WERI-Rb-1 (cell line): Measurements from ENCODE around the gene PRDM11.

Source experiments
- DNase-seq: peaks from one replicate; pipeline ENCODE4 v3.0.0-alpha.2; 2020
- H3K27ac ChIP-seq: fragments of 250-450 bp; sonication (Bioruptor Pico); 2 replicates; pipeline ENCODE4 v1.5.1; 2020; ENCODE audit warnings: mild to moderate bottlenecking, moderate library complexity
- H3K27me3 ChIP-seq: fragments of 250-450 bp; sonication (Bioruptor Pico); 2 replicates; pipeline ENCODE4 v1.5.1; 2021; ENCODE audit warnings: mild to moderate bottlenecking, low read depth, moderate library complexity; ENCODE audit not compliant: insufficient read depth, severe bottlenecking
- H3K36me3 ChIP-seq: fragments of 250-450 bp; sonication (Bioruptor Pico); 2 replicates; pipeline ENCODE4 v1.5.1; 2020; ENCODE audit warnings: mild to moderate bottlenecking, moderate library complexity
- H3K4me3 ChIP-seq: 2 replicates; pipeline ENCODE4 v1.5.1; 2011; ENCODE audit warnings: low read depth, mild to moderate bottlenecking, control low read depth, low read length
- H3K9me3 ChIP-seq: fragments of 250-450 bp; sonication (Bioruptor Pico); 2 replicates; pipeline ENCODE4 v1.5.1; 2021; ENCODE audit warnings: mild to moderate bottlenecking, moderate library complexity; ENCODE audit not compliant: severe bottlenecking
- CTCF ChIP-seq: IDR thresholded peaks from 2 replicates; pipeline ENCODE4 v1.5.1; 2011; ENCODE audit warnings: low read depth, mild to moderate bottlenecking, control low read depth, inconsistent platforms, low read length

The PRDM11 gene

DNA sequence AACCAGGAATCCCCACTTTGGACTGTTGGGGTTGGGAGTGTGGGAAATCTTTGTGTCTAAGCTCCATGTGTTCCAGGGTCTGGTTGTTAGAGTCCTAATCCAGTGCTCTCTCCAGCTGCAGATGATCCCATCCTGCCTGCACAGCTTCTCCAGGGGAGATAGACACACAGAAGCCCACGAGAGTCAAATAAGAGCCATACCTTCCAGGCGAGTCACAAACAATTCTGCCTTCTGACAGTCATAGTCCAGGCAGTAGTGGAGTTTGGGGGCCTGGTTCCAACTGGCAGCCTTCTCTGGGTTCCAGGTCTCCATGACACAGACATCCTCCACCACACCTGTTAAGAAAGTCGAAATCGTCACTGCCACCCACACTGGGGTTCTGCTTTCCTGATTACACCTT, 107.6 kb downstream of the PRDM11 start:
- Histone ChIP-seq H3K36me3 (peaks cover 3% of the 10 kb centered on the region; the same call in 1 of the 2 replicates), H3K27ac (no peak overlapping the region), H3K27me3 (no peaks in the 10 kb centered on the region), H3K9me3 (no peaks in the 10 kb centered on the region), H3K4me3 (no peak overlapping the region)
- no peak for DNase-seq
- no peak for TF ChIP-seq CTCF

- no peak overlapping the region for H3K27ac ChIP-seq
- no peak overlapping the region for H3K4me3 ChIP-seq
- no peaks in the 10 kb centered on the region for H3K9me3 ChIP-seq
- TF ChIP-seq CTCF, result no peak
- no peak for DNase-seq
- no peaks in the 10 kb centered on the region for H3K27me3 ChIP-seq
- no peaks in the 10 kb centered on the region for H3K36me3 ChIP-seq
These were observed 112.6 kb downstream of the PRDM11 start for GRCh38 chr11:45258982-45259530.

- H3K27me3 ChIP-seq, result no peaks in the 10 kb centered on the region
- no peaks in the 10 kb centered on the region for H3K36me3 ChIP-seq
- no peaks in the 10 kb centered on the region for H3K9me3 ChIP-seq
- TF ChIP-seq CTCF, result no peak
- no peak overlapping the region for H3K27ac ChIP-seq
- no peak overlapping the region for H3K4me3 ChIP-seq
- DNase-seq, result no peak
These were observed 113.2 kb downstream of the PRDM11 start for GRCh38 chr11:45259592-45259991.

DNA sequence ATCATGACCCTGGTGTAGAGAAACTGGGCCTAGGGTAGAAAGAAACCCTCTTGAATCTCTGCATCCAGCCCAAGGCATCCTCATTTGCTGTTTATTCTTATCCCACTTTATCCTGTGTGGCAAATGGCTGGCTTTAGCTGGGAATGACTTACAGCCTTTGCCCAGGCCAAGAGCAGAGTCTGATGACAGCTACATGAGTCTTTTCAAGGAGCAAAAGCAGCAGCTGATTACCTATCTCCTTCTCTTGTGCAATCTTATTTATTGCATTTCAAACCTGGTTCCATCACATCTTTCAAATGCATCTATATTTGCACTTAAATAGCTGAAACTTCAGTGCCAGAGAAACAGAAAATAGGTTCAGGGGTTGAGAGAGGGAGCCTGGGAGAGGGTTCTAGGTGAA, 113.6 kb downstream of the PRDM11 start:
- no peaks in the 10 kb centered on the region for H3K9me3 ChIP-seq
- no peak for TF ChIP-seq CTCF
- H3K27me3 ChIP-seq, result no peaks in the 10 kb centered on the region
- H3K4me3 ChIP-seq, result no peak overlapping the region
- DNase-seq, result no peak
- no peaks in the 10 kb centered on the region for H3K36me3 ChIP-seq
- no peak overlapping the region for H3K27ac ChIP-seq

DNA sequence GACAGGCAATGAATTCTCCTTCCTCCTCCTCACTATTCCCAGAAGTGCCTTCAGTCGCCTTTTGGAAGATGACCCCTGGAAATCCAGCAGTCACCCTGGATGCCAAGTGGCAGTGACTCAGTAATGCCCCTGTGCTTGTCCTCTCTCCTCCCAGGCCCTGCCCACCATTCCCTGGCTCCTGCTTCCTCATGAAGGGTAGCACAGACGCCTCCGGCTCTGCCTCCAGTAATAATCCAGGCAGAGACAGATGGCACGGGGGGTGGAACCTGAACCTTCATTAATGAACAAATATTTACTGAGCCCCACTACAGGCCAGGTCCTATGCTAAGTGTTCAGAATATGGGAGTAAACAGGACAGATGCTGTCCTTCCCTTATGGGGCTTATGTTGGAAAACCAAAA, 116.5 kb downstream of the PRDM11 start:
- Histone ChIP-seq H3K36me3 (no peaks in the 10 kb centered on the region), H3K9me3 (no peaks in the 10 kb centered on the region), H3K27me3 (no peaks in the 10 kb centered on the region), H3K4me3 (no peak overlapping the region), H3K27ac (peak overlapping the region; percentile 36; the same call in 1 of the 2 replicates)
- no peak for TF ChIP-seq CTCF
- DNase-seq, result peak; percentile 76

- no peak for TF ChIP-seq CTCF
- no peaks in the 10 kb centered on the region for H3K27me3 ChIP-seq
- no peak overlapping the region for H3K4me3 ChIP-seq
- no peaks in the 10 kb centered on the region for H3K9me3 ChIP-seq
- DNase-seq, result no peak
- H3K36me3 ChIP-seq, result no peaks in the 10 kb centered on the region
- H3K27ac ChIP-seq, result no peak overlapping the region
These were observed 117.3 kb downstream of the PRDM11 start for GRCh38 chr11:45263773-45264172.
